Measurements from ENCODE around the gene AKAP13.

- TF ChIP-seq, protein P1, sequence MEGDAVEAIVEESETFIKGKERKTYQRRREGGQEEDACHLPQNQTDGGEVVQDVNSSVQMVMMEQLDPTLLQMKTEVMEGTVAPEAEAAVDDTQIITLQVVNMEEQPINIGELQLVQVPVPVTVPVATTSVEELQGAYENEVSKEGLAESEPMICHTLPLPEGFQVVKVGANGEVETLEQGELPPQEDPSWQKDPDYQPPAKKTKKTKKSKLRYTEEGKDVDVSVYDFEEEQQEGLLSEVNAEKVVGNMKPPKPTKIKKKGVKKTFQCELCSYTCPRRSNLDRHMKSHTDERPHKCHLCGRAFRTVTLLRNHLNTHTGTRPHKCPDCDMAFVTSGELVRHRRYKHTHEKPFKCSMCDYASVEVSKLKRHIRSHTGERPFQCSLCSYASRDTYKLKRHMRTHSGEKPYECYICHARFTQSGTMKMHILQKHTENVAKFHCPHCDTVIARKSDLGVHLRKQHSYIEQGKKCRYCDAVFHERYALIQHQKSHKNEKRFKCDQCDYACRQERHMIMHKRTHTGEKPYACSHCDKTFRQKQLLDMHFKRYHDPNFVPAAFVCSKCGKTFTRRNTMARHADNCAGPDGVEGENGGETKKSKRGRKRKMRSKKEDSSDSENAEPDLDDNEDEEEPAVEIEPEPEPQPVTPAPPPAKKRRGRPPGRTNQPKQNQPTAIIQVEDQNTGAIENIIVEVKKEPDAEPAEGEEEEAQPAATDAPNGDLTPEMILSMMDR (IDR thresholded peaks at IDR 0.05), result no peak
- no peak for TF ChIP-seq EZH2 (IDR thresholded peaks at IDR 0.05)
These were observed 328.1 kb downstream of the AKAP13 start for GRCh38 chr15:85708402-85708941.

Measured in neural progenitor cell (in vitro differentiated cells).